H1 (cell line): ENCODE results near the gene TUT7. TPM values are rescaled to one million over a fixed set of nuclear protein-coding genes. Genes with fewer than 3 reads are reported as not detected.

ENCODE experiments used
- CTCF ChIA-PET: fragments of 300-600 bp; sonication (Branson Sonifier 250); formaldehyde crosslinking; loops from one replicate; lab custom pipeline; 2021; ENCODE audit not compliant: partially characterized antibody; lab: Charles Lee
- POLR2A ChIA-PET: fragments of 300-600 bp; sonication (Branson Sonifier 250); formaldehyde crosslinking; loops from one replicate; lab custom pipeline; 2021; ENCODE audit warnings: inconsistent platforms; ENCODE audit not compliant: partially characterized antibody; lab: Charles Lee
- DNase-seq, 2 experiments: peaks; one replicate each; pipeline versions ENCODE4 v3.0.0 to v3.0.0-alpha.2; 2010 to 2022; ENCODE audit warnings: low spot score in 2 of 2, low read depth in 1 of 2, mixed read lengths in 1 of 2
- FAIRE-seq: peaks from 2 replicates; lab custom pipeline; 2011; peaks lifted over from hg19 to GRCh38; lab: Jason Lieb, UNC
- H2AFZ ChIP-seq: 2 replicates; pipeline ENCODE4 v1.8.1; 2012; ENCODE audit warnings: low read length, inconsistent platforms
- H2AK5ac ChIP-seq: 2 replicates; pipeline ENCODE4 v1.6.1; 2013; ENCODE audit warnings: low read depth, low read length
- H2BK120ac ChIP-seq: replicated peaks from 2 replicates; pipeline ENCODE3; 2013; ENCODE audit warnings: low read depth, low read length, inconsistent platforms
- H2BK12ac ChIP-seq: 2 replicates; pipeline ENCODE4 v1.6.1; 2013; ENCODE audit warnings: low read depth, low read length
- H2BK15ac ChIP-seq: 2 replicates; pipeline ENCODE4 v1.6.1; 2013; ENCODE audit warnings: low read length
- H2BK20ac ChIP-seq: 2 replicates; pipeline ENCODE4 v1.6.1; 2013; ENCODE audit warnings: low read length
- H2BK5ac ChIP-seq: 2 replicates; pipeline ENCODE4 v1.6.1; 2013; ENCODE audit warnings: low read depth, low read length
- H3K14ac ChIP-seq: 2 replicates; pipeline ENCODE4 v1.6.1; 2013; ENCODE audit warnings: inconsistent platforms; ENCODE audit not compliant: insufficient read length
- H3K18ac ChIP-seq: 2 replicates; pipeline ENCODE4 v1.6.1; 2013; ENCODE audit warnings: low read length; ENCODE audit errors: extremely low read depth
- H3K23ac ChIP-seq: 2 replicates; pipeline ENCODE4 v1.6.1; 2013; ENCODE audit warnings: inconsistent platforms; ENCODE audit not compliant: insufficient read length
- H3K23me2 ChIP-seq: 2 replicates; pipeline ENCODE4 v1.6.1; 2013; ENCODE audit warnings: low read depth, low read length
- H3K27ac ChIP-seq: 2 replicates; pipeline ENCODE4 v1.6.1; 2011; ENCODE audit warnings: low read depth, low read length, inconsistent platforms
- H3K27me3 ChIP-seq, 4 experiments: replicated peaks in 1 of 4; 1 replicate in 1 of 4; 2 replicates in 3 of 4; pipeline versions ENCODE4 v1.6.1 to v1.8.1; 2011 to 2013; ENCODE audit warnings: low read length in 3 of 4, mild to moderate bottlenecking in 3 of 4, inconsistent platforms in 2 of 4, mixed read lengths in 2 of 4, moderate library complexity in 1 of 4; ENCODE audit not compliant: control insufficient read depth in 3 of 4, insufficient read depth in 3 of 4; ENCODE audit errors: extremely low read depth in 1 of 4
- H3K36me3 ChIP-seq, 4 experiments: 2 replicates each; pipeline versions ENCODE4 v1.6.1 to v1.8.1; 2011 to 2013; ENCODE audit warnings: mild to moderate bottlenecking in 4 of 4, low read length in 3 of 4, moderate library complexity in 2 of 4, control low read depth in 1 of 4, inconsistent platforms in 1 of 4; ENCODE audit not compliant: insufficient read depth in 4 of 4, control insufficient read depth in 2 of 4
- H3K4ac ChIP-seq: replicated peaks from 2 replicates; pipeline ENCODE3; 2013; ENCODE audit warnings: low read length, low read depth, mixed read lengths, inconsistent platforms; ENCODE audit not compliant: insufficient read length
- H3K4me1 ChIP-seq, 4 experiments: replicated peaks in 1 of 4; 1 replicate in 1 of 4; 2 replicates in 3 of 4; pipeline versions ENCODE4 v1.6.1 to v1.8.1; 2011 to 2013; ENCODE audit warnings: low read length in 3 of 4, inconsistent platforms in 2 of 4, mixed read lengths in 1 of 4; ENCODE audit not compliant: insufficient read depth in 4 of 4, control insufficient read depth in 3 of 4
- H3K4me2 ChIP-seq, 2 experiments: 2 replicates each; pipeline versions ENCODE4 v1.6.1 to v1.8.1; 2011 to 2013; ENCODE audit warnings: low read depth in 2 of 2, low read length in 2 of 2, control low read depth in 1 of 2, inconsistent platforms in 1 of 2, mild to moderate bottlenecking in 1 of 2; ENCODE audit not compliant: insufficient read depth in 1 of 2
- H3K4me3 ChIP-seq, 4 experiments: fragments of 200-600, 300-600 bp in 1 of 4; sonication (generic), shearing (Covaris generic), sonication (Bioruptor Twin) in 1 of 4; 2 replicates each; pipeline versions ENCODE4 v1.5.1 to v1.8.1; 2011 to 2016; ENCODE audit warnings: low read length in 4 of 4, low read depth in 3 of 4, control low read depth in 2 of 4, inconsistent platforms in 2 of 4, mild to moderate bottlenecking in 2 of 4, mixed read lengths in 1 of 4, moderate library complexity in 1 of 4; ENCODE audit not compliant: insufficient read depth in 2 of 4; ENCODE audit errors: extremely low read depth in 1 of 4
- H3K56ac ChIP-seq: replicated peaks from 2 replicates; pipeline ENCODE3; 2013; ENCODE audit warnings: low read depth, mild to moderate bottlenecking, mixed read lengths, low read length, inconsistent platforms; ENCODE audit not compliant: insufficient read length
- H3K79me1 ChIP-seq: 2 replicates; pipeline ENCODE4 v1.6.1; 2013; ENCODE audit warnings: low read depth, low read length, control low read depth
- H3K79me2 ChIP-seq, 2 experiments: 2 replicates each; pipeline versions ENCODE4 v1.6.1 to v1.8.1; 2012 to 2013; ENCODE audit warnings: low read length in 2 of 2, mild to moderate bottlenecking in 2 of 2, inconsistent platforms in 1 of 2; ENCODE audit not compliant: insufficient read depth in 2 of 2, control insufficient read depth in 1 of 2
- H3K9ac ChIP-seq, 4 experiments: replicated peaks in 1 of 4; 1 replicate in 1 of 4; 2 replicates in 3 of 4; pipeline versions ENCODE4 v1.6.1 to v1.8.1; 2011 to 2013; ENCODE audit warnings: low read depth in 3 of 4, low read length in 3 of 4, control low read depth in 2 of 4, mild to moderate bottlenecking in 2 of 4, moderate library complexity in 2 of 4, inconsistent platforms in 1 of 4; ENCODE audit errors: extremely low read depth in 1 of 4
- H3K9me3 ChIP-seq, 2 experiments: 2 replicates each; pipeline versions ENCODE4 v1.6.1 to v1.8.1; 2012 to 2013; ENCODE audit warnings: mild to moderate bottlenecking in 2 of 2, moderate library complexity in 2 of 2, control low read depth in 1 of 2, inconsistent platforms in 1 of 2, low read depth in 1 of 2, low read length in 1 of 2, mixed read lengths in 1 of 2; ENCODE audit not compliant: insufficient read depth in 2 of 2
- H4K20me1 ChIP-seq, 2 experiments: replicated peaks in 1 of 2; 2 replicates each; pipeline versions ENCODE3 to v1.8.1; 2011 to 2013; ENCODE audit warnings: inconsistent platforms in 2 of 2, low read length in 2 of 2, mild to moderate bottlenecking in 1 of 2; ENCODE audit not compliant: insufficient read depth in 2 of 2, control insufficient read depth in 1 of 2
- H4K5ac ChIP-seq: 2 replicates; pipeline ENCODE4 v1.6.1; 2013; ENCODE audit warnings: low read length, low read depth, mixed read lengths, inconsistent platforms; ENCODE audit not compliant: insufficient read length
- H4K8ac ChIP-seq: 2 replicates; pipeline ENCODE4 v1.8.0; 2013; ENCODE audit warnings: mild to moderate bottlenecking, moderate library complexity, low read length, inconsistent platforms; ENCODE audit not compliant: insufficient read depth; ENCODE audit errors: extremely low read depth
- H4K91ac ChIP-seq: replicated peaks from 2 replicates; pipeline ENCODE3; 2013; ENCODE audit warnings: low read length, mixed read lengths, inconsistent platforms; ENCODE audit not compliant: insufficient read length
- CHD1 ChIP-seq: IDR thresholded peaks from 2 replicates; pipeline ENCODE4 v1.6.1; 2012; ENCODE audit warnings: low read depth, low read length, improper control_type of control experiment
- GTF2F1 ChIP-seq: IDR thresholded peaks from 2 replicates; pipeline ENCODE4 v1.6.1; 2012; ENCODE audit warnings: low read depth, low read length, improper control_type of control experiment, borderline replicate concordance
- HDAC2 ChIP-seq, 2 experiments: fragments of 300-600 bp in 1 of 2; sonication (generic) in 1 of 2; IDR thresholded peaks; 2 replicates each; pipeline ENCODE4 v1.6.1; 2011 to 2012; ENCODE audit warnings: low read depth in 2 of 2, low read length in 2 of 2, mild to moderate bottlenecking in 2 of 2, moderate library complexity in 2 of 2, borderline replicate concordance in 1 of 2, inconsistent platforms in 1 of 2
- KDM1A ChIP-seq: fragments of 200-600, 300-600 bp; sonication (generic); IDR thresholded peaks from 2 replicates; pipeline ENCODE4 v1.7.1; 2016; ENCODE audit warnings: mild to moderate bottlenecking, low read length, borderline replicate concordance
- NANOG ChIP-seq: IDR thresholded peaks from 2 replicates; pipeline ENCODE4 v1.6.1; 2011; ENCODE audit warnings: low read length, low read depth, mild to moderate bottlenecking, inconsistent platforms; ENCODE audit not compliant: insufficient read depth, poor library complexity, severe bottlenecking
- POLR2AphosphoS5 ChIP-seq: IDR thresholded peaks from 2 replicates; pipeline ENCODE4 v1.6.1; 2011; ENCODE audit warnings: low read depth, low read length
- RBBP5 ChIP-seq: IDR thresholded peaks from 2 replicates; pipeline ENCODE4 v1.7.1; 2012; ENCODE audit warnings: low read depth, mild to moderate bottlenecking, inconsistent platforms, low read length, moderate library complexity, borderline replicate concordance
- RFX5 ChIP-seq: IDR thresholded peaks from 2 replicates; pipeline ENCODE4 v1.6.1; 2011; ENCODE audit warnings: low read depth, low read length, improper control_type of control experiment, borderline replicate concordance
- SIRT6 ChIP-seq: IDR thresholded peaks from one replicate; pipeline ENCODE4 v1.7.1; 2012; ENCODE audit warnings: low read length, inconsistent platforms
- SP4 ChIP-seq: IDR thresholded peaks from 2 replicates; pipeline ENCODE4 v1.6.1; 2012; ENCODE audit warnings: low read length, inconsistent platforms
- TCF12 ChIP-seq: IDR thresholded peaks from 2 replicates; pipeline ENCODE4 v1.6.1; 2011; ENCODE audit warnings: low read depth, mild to moderate bottlenecking, low read length
- TEAD4 ChIP-seq: IDR thresholded peaks from 2 replicates; pipeline ENCODE4 v1.6.1; 2012; ENCODE audit warnings: low read depth, low read length, inconsistent platforms, mixed read lengths
- YY1 ChIP-seq: IDR thresholded peaks from 2 replicates; pipeline ENCODE4 v1.6.1; 2011; ENCODE audit warnings: low read depth, mild to moderate bottlenecking, low read length
- WGBS, 2 experiments: shearing (Covaris generic) in 1 of 2; methylation state at CpG; one replicate each; pipeline versions ENCODE4 v1.1.6 to v1.1.7; 2013 to 2015; ENCODE audit warnings: low lambda C conversion rate in 2 of 2, mixed read lengths in 2 of 2, inconsistent platforms in 1 of 2, low coverage in 1 of 2, missing lambda C conversion rate in 1 of 2; ENCODE audit not compliant: insufficient replicate concordance in 2 of 2, insufficient coverage in 1 of 2, insufficient read length in 1 of 2; ENCODE audit errors: extremely low coverage in 1 of 2, missing lambda C conversion rate in 1 of 2; 5-methylcytosine and 5-hydroxymethylcytosine counted together
- polyA plus RNA-seq, 7 experiments: library from polyadenylated mRNA; depleted of rRNA in 3 of 7; stranded (reverse) in 5 of 7; unstranded in 2 of 7; fragments of >200 nt in 5 of 7; fragments of 200-250 nt in 2 of 7; gene quantifications; 1 replicate in 5 of 7; 2 replicates in 1 of 7; 4 replicates in 1 of 7; pipeline versions ENCODE4 v1.2.1 to v1.2.3, GENCODE V29; 2011 to 2013; ENCODE audit warnings: missing spikeins in 2 of 7, mixed read lengths in 2 of 7
- total RNA-seq: library from RNA; stranded (reverse); fragmentation: NEBNext Ultra II Directional; extraction: Animal tissue kit (Norgen Biotek cat#: 25700); gene quantifications from 2 replicates; pipeline ENCODE4 v1.2.1, GENCODE V29; 2021
- TF ChIP-seq, protein P1 (sequence below): IDR thresholded peaks from 2 replicates; pipeline ENCODE4 v1.6.1; 2012; ENCODE audit warnings: inconsistent platforms

The TUT7 gene
- total and polyA plus RNA-seq, 2 of the 8 experiments (the other 6 are each of a cell fraction or from before 2014, with no cell fraction given): 4.8 to 19.3 TPM

DNA sequence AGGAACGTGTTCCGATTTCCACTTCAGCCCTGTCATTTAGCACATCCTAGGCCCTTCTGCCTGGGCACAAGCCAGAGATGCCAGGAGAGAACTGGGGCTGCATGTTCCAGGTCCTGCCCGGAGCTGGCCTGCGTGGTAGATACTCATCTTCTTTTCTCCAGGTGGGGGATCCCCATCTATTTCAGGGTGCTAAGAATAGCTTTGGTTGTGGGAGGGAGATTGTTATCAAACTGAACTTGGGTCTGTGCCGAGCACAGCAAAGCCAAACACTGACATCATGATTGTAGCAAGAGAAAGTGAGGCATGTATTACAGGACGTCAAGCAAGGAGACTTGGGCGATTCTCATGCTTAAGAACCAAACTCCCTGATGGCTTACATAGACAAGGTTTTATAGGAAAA is 113.0 kb downstream of the TUT7 start:
- Histone ChIP-seq H4K20me1 (no peaks in the 10 kb centered on the region), H2BK12ac (no peak overlapping the region), H2AK5ac (no peak overlapping the region), H3K18ac (no peak overlapping the region), H3K56ac (no peak overlapping the region), H4K8ac (no peak overlapping the region), H2BK15ac (no peak overlapping the region), H3K23ac (no peak overlapping the region), H3K14ac (no peak overlapping the region), H2BK5ac (no peak overlapping the region), H2AFZ (no peak overlapping the region), H3K4me2 (no peak overlapping the region), H3K4ac (no peak overlapping the region), H4K91ac (no peak overlapping the region), H3K36me3 (no peaks in the 10 kb centered on the region), H4K5ac (no peak overlapping the region), H3K27ac (no peak overlapping the region), H3K4me3 (no peak overlapping the region), H3K27me3 (no peaks in the 10 kb centered on the region), H3K23me2 (no peaks in the 10 kb centered on the region; the same call in 1 of the 2 replicates), H2BK120ac (no peak overlapping the region), H3K9me3 (no peaks in the 10 kb centered on the region), H3K79me1 (no peaks in the 10 kb centered on the region), H3K9ac (no peak overlapping the region), H3K4me1 (no peaks in the 10 kb centered on the region; a peak in 1 of 7 replicates), H2BK20ac (no peak overlapping the region), H3K79me2 (no peaks in the 10 kb centered on the region)
- no peak for FAIRE-seq
- ChIA-PET CTCF (interaction anchor here (0.9 to 1.5 kb wide), 4 partner anchors 9 to 206 kb away, joined by 3 to 5 read pairs (median 3); no protein-coding TSS in a partner anchor), POLR2A (no interaction called here)
- DNase-seq: no peak
- WGBS, 2 experiments: 89% methylated on average over 7 of the region's 7 CpGs; no CpG with 5 or more reads in 1 of the 2 experiments
- TF ChIP-seq RBBP5: no peak
- TF ChIP-seq TCF12: no peak
- no peak for TF ChIP-seq YY1
- TF ChIP-seq NANOG: no peak
- TF ChIP-seq KDM1A: no peak
- TF ChIP-seq GTF2F1: no peak
- no peak for TF ChIP-seq SP4
- TF ChIP-seq, protein P1, sequence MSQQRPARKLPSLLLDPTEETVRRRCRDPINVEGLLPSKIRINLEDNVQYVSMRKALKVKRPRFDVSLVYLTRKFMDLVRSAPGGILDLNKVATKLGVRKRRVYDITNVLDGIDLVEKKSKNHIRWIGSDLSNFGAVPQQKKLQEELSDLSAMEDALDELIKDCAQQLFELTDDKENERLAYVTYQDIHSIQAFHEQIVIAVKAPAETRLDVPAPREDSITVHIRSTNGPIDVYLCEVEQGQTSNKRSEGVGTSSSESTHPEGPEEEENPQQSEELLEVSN: no peak
- no peak for TF ChIP-seq POLR2AphosphoS5
- TF ChIP-seq RFX5: no peak
- TF ChIP-seq CHD1: no peak
- no peak for TF ChIP-seq SIRT6
- TF ChIP-seq TEAD4: no peak
- TF ChIP-seq HDAC2 (IDR thresholded peaks at IDR 0.05; ENCODE audit: borderline replicate concordance in 1 of 2, low read depth in 2 of 2, low read length in 2 of 2): no peak
